ENCODE data around the gene SCO2.
A peak's percentile ranks its signal among the peaks of the same experiment; 100 is the strongest.

Gene SCO2

DNA sequence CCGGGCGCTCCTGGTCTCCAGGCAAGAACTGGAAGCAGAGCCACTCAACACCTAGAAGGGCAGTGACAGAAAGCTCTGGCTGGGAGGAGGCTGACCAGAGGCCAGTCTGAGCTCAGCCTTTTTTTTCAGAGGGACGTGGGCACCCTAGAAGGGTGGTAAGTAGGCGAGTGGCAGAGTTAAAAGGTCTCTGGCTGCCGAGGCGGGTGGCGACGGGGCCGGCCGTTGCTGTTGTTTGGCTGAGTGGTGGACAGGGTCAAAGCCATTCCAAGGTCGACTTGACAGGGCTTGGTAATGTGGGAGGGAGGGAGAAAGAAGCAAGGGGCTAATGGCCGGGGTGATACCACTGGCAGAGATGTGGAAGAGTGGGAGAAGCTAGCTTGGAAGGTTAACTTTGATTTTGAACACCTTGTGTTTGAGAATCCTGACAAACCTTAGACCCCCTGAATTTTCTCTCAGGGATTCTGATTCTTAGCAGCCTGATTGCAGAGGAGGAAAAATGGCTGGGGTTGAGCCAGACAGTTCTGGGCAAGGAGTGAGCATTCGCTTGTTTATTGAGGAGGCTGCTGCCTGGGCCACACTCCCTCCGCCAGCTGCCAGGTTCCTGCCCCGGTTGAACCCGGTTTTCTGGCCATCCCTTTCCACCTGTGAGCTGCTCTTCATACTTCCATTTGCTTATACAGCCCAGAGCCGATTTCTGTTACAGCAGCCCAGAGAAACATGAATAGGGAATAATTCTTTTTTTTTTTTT, 38.2 kb upstream of the SCO2 start:
- in situ Hi-C loops (cut with HindIII; ENCODE audit: low pct_ligation_motif_present, low sequenced_read_pairs), result no loop called here
- H3K36me3 ChIP-seq (replicated peaks), result no peaks in the 10 kb centered on the region
- H3K27ac ChIP-seq, result no peak overlapping the region

DNA sequence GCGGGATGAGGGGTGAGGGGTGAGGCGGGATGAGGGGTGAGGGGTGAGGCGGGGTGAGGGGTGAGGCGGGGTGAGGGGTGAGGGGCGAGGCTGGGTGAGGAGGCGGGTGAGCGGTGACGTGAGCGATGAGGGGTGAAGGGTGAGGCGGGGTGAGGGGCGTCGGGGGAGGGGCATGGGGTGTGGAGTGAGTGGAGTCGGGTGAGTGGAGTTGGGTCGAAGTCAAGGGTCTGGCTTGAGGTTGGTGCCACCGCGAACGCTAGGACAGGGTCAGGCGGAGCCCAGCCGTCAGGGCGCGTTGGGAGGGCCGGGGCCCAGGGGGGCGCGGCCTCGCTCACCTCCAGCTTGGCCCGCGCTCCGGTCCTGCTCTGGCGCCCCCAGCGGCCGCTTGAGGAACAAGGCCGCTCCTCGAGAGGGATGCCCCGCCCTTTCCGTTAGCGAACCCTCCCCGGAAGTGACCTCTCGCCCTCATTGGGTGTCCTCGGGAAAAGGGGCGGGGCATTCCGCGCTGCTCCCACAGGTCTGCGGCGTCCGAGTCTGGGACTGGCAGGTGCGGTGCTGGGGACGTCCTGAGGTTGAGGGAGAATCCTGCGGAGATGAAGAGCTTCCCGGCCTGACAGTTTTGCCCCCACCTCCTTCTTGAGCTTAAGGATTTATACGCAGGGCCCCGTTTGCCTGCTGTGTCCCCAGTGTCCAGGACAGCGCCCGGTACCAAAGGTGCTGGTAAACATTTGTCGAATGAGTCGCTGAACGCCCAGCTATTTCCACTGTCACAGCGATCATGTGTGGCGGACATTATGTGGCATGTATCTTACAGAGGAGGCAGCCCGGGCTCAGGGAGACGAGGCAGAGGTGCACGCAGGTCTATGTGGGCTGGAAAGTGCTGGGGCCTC, 37.4 kb upstream of the SCO2 start, which contains the start of gene SYCE3:
TSS of gene SYCE3 (minus strand) at position 397 of the 890 bp plus-strand sequence. CDS start 6,514 bp downstream, outside the sequence.
- TF ChIP-seq, protein P1, sequence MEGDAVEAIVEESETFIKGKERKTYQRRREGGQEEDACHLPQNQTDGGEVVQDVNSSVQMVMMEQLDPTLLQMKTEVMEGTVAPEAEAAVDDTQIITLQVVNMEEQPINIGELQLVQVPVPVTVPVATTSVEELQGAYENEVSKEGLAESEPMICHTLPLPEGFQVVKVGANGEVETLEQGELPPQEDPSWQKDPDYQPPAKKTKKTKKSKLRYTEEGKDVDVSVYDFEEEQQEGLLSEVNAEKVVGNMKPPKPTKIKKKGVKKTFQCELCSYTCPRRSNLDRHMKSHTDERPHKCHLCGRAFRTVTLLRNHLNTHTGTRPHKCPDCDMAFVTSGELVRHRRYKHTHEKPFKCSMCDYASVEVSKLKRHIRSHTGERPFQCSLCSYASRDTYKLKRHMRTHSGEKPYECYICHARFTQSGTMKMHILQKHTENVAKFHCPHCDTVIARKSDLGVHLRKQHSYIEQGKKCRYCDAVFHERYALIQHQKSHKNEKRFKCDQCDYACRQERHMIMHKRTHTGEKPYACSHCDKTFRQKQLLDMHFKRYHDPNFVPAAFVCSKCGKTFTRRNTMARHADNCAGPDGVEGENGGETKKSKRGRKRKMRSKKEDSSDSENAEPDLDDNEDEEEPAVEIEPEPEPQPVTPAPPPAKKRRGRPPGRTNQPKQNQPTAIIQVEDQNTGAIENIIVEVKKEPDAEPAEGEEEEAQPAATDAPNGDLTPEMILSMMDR (IDR thresholded peaks at IDR 0.05; ENCODE audit: low read depth, low read length, missing control alignments), result peak; percentile 80
- Histone ChIP-seq H3K27me3 (replicated peaks) (no peaks in the 10 kb centered on the region), H3K27ac (no peak within 1 kb of the TSS), H3K4me3 (ENCODE audit: low read depth, low read length) (peak within 1 kb of the TSS; percentile 58), H3K36me3 (replicated peaks) (no peaks in the 10 kb centered on the region)
- in situ Hi-C loops (cut with HindIII; ENCODE audit: low pct_ligation_motif_present, low sequenced_read_pairs), result no loop called here
- DNase-seq, result peak; percentile 84

More for the DNA sequence above, 38.2 kb upstream of the SCO2 start:
- DNase-seq, result no peak
- Histone ChIP-seq H3K27me3 (replicated peaks) (no peaks in the 10 kb centered on the region), H3K4me3 (ENCODE audit: low read depth, low read length) (peak overlapping the region; percentile 58)
- TF ChIP-seq, protein P1 (IDR thresholded peaks at IDR 0.05; ENCODE audit: low read depth, low read length, missing control alignments), result no peak

DNA sequence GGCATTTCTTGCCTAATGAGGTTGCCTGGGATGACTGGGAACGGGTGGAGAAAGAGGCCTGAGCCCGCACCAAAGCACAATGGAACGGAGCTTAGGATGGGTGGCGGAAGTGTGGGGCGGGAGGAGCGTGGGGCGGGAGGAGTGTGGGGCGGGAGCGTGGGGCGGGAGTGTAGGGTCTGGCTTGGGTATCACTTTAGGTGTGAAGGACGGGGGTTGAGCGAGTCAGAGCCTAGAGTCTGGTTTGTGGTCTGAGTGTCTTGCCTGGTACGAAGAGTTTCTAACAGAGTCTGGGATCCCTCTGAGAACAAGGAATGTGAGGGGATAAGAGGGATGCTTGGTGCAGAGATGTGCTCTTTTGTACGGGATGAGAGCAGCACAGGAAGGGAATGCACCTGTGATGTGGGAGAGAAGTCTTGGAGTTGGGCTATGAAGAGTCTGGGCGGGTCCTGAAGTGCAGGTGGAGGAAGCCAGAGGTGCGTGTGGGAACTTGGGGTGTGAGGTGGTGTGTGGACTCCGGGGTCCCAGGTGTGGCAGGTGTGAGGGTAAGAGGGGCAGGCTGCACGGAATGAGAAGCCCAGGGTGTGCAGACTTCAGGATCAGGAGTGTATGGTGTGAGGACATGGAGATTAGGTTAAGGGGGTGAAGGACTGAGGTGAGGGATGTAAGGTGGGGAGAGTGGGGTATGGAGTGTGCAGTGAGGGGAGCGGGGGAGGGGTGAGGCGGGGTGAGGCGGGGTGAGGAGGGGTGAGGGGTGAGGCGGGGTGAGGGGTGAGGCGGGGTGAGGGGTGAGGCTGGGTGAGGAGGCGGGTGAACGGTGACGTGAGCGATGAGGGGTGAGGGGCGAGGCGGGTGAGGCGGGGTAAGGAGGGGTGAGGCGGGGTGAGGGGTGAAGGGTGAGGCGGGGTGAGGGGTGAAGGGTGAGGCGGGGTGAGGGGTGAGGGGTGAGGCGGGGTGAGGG, 36.3 kb upstream of the SCO2 start:
- in situ Hi-C loops (cut with HindIII; ENCODE audit: low pct_ligation_motif_present, low sequenced_read_pairs), result no loop called here
- H3K27me3 ChIP-seq (replicated peaks), result no peaks in the 10 kb centered on the region
- DNase-seq, result no peak
- H3K36me3 ChIP-seq (replicated peaks), result no peaks in the 10 kb centered on the region
- no peak overlapping the region for H3K27ac ChIP-seq
- TF ChIP-seq, protein P1 (IDR thresholded peaks at IDR 0.05; ENCODE audit: low read depth, low read length, missing control alignments), result no peak
- H3K4me3 ChIP-seq (ENCODE audit: low read depth, low read length), result no peak overlapping the region

DNA sequence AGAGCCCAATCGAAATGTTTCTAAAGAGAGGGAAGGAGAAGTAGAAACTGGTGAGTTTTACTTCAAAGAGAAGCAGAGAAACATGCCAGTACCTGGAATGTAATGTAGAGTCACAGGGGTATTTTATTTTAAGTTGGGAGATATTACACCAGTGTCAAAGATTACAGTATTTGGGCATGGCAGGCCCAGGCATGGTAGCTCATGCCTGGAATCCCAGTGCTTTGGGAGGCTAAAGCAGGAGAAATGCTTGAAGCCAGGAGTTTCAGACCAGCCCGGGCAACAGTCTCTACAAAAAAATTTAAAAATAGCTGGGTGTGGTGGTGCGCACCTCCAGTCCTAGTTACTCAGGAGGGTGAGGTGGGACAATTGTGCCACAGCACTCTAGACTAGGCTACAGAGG, 34.6 kb upstream of the SCO2 start:
- Histone ChIP-seq H3K27me3 (replicated peaks) (no peaks in the 10 kb centered on the region), H3K36me3 (replicated peaks) (no peaks in the 10 kb centered on the region), H3K4me3 (ENCODE audit: low read depth, low read length) (no peak overlapping the region), H3K27ac (no peak overlapping the region)
- in situ Hi-C loops (cut with HindIII; ENCODE audit: low pct_ligation_motif_present, low sequenced_read_pairs), result no loop called here
- TF ChIP-seq, protein P1 (IDR thresholded peaks at IDR 0.05; ENCODE audit: low read depth, low read length, missing control alignments), result no peak
- DNase-seq, result no peak

DNA sequence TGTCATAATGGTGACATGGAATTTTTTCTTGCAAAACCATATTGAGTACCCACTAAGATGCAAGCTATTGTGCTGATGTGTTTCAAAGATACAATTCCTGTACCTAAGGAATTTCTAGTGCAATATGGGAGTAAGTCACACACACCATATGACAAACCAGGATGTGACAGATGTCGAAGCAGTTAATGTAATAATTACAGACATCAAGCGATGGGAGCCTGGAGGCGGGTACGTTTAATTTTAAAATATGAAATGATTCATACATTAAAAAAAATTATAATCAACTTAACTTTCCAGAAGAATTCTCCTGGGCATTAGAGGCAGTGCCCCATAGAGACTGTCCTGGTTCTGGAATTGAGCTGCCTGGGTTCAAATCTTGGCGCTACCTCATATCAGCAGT, 31.3 kb upstream of the SCO2 start:
- in situ Hi-C loops (cut with HindIII; ENCODE audit: low pct_ligation_motif_present, low sequenced_read_pairs), result no loop called here
- H3K4me3 ChIP-seq (ENCODE audit: low read depth, low read length), result no peak overlapping the region
- no peak for DNase-seq
- H3K36me3 ChIP-seq (replicated peaks), result no peaks in the 10 kb centered on the region
- H3K27ac ChIP-seq, result no peak overlapping the region
- H3K27me3 ChIP-seq (replicated peaks), result no peaks in the 10 kb centered on the region
- TF ChIP-seq, protein P1 (IDR thresholded peaks at IDR 0.05; ENCODE audit: low read depth, low read length, missing control alignments), result no peak
